Measurements from ENCODE around the gene BFSP1.
A peak's percentile ranks its signal among the peaks of the same experiment; 100 is the strongest.

BFSP1 gene

GRCh38 chr20:17463711-17464110 lies 67.5 kb downstream of the BFSP1 start:
- DNase-seq: no peak

DNA sequence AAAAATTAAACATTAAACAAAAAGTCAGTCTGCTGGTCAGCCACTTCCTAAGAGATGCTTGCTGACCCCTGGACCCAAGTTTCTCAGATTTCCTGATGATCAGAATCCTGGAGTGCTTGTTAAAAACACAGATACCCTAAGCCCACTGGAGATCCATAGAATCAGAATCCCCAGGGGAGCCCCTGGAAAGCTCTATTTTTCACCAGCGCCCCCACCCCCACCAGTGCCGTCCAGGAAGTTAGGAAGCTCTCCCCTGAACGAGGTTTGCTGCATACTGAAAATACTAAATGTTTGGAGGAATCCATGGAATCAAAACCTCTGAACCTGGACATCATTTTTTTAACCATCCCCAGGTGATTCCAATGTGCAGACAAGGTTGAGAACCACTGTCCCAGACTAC lies 69.2 kb downstream of the BFSP1 start:
- no peak for DNase-seq

DNA sequence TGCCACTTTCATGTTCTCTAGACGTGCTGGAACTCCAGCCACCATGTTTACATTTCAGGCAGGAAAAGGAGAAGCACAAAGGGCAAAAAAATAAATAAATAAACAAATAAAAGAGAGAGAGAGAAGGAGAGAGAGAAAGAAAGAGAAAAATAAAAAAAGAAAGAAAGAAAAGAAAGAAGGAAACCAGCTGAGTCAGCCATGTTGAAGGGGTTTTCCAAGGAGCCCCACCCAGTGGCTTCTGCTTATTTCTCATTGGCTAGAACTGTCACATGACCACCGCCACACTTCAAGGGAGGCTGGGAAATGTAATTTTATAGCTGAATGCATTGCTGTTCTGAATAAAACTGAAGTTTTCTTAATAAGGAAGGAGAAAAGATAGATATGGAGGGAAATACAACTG lies 71.1 kb downstream of the BFSP1 start:
- no peak for DNase-seq

GRCh38 chr20:17457588-17458190 lies 73.5 kb downstream of the BFSP1 start:
- no peak for DNase-seq

- DNase-seq: no peak
Measured at GRCh38 chr20:17457079-17457478, 74.1 kb downstream of the BFSP1 start.

DNA sequence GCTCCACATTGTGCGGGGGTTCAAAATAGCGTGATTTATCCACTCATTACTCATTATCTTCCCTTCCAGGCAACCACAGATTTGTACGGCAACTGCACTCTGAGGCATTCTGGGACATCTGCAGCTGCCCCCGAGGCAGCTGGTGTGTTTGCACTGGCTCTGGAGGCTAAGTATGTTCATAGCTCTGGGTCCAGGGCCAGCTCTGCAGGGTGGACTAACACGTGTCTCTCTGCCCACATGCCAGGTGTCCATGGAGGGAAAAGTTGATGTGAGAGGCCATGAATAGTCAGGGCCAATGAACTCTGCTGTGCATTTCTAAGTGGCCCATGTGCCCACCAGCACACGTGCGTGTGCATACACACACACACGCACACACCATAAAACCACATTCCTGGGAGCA lies 74.9 kb downstream of the BFSP1 start:
- no peak for DNase-seq

DNA sequence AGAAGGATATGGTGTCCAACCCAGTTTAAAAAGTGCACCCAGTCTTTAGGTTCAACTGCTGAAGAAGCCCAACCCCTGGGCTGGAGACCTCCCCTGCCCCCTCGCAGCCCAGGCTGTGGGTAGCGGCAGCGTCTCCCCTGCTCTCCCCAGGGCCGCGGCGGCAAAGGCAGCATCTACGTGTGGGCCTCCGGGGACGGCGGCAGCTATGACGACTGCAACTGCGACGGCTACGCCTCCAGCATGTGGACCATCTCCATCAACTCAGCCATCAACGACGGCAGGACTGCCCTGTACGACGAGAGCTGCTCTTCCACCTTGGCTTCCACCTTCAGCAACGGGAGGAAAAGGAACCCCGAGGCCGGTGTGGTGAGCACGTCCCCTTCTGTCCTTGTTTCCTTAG lies 77.6 kb downstream of the BFSP1 start:
- DNase-seq: no peak

DNA sequence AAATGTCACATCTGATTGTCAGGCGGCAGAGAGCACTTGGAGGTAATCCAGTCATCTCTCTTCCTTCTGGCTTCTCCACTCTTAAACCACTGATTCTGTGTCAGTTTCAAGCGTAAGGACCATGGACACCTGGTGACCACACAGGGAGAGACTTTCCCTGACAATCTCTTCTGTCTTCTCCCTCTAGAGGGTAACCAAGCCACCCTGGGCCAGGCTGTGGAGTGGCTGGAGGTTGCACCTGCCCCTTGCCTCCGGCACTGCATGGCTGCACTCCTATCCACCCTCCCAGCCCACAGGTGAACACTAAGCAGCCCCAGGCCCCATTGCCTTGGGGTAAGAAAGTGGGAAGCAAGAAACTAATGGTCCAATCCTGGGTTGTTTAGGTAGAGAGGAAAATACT lies 78.7 kb downstream of the BFSP1 start:
- DNase-seq: no peak

DNA sequence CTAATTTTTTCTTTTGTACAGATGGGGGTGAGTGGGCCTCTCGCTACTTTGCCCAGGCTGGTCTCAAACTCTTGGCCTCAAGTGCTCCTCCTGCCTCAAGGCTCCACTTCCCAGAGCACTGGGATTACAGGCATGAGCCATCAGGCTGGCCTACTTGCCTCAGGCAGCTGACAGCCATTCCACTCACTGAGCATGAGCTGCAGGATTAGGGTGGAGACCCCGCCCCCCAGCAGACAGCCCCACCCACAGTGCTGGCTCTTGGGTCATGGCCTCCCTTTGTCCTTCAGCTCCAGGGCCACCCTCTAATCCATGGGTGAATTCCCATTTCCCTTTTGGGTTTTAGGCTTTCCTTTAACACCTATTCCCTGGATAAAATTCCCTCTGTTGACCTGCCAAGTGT lies 82.1 kb downstream of the BFSP1 start:
- DNase-seq: no peak

DNA sequence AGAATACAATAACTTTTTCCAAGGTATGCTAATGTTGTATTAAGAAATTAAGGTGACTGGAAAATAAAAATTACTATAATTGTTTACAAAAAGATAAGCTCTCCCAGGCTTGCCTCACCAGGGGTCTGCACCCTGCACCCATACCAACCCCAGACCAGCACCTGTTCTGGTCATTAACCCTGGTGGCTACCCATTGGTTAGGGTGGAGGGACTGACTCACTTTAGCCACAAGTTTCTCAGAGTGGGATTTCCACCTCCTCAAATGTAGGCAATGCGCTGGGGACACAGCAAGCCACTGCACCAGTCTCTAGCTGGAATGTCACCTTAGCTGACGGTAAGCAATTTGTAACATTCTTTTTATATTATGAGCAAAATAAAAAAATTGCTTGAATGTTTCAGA lies 83.1 kb downstream of the BFSP1 start:
- no peak for DNase-seq

- no peak for DNase-seq
Measured at GRCh38 chr20:17446171-17446570, 85.0 kb downstream of the BFSP1 start.

DNA sequence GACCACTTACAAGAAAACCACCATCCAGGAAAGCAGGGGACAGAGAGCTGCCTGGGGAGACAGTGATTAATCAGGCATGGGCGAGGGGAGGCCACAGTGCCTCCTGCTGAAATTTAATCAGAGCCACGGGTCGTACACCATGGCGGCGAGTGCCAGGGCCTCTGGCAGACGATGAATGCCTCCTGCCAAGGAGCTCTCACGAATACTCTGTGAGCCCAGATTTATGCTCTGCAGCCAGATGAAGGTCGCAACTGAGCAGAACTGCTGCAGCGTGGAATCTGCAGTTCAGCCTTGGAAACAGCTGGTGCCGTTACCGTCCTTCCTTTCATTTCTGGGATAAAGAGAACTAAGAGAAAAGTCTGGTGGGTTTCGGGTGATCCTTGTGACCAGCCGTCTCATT lies 85.6 kb downstream of the BFSP1 start:
- peak; percentile 5 for DNase-seq

- DNase-seq: no peak
Measured at GRCh38 chr20:17444091-17444490, 87.1 kb downstream of the BFSP1 start.
